Keratinocyte (primary cell): ENCODE measurements around the gene CEP95. TPM values are rescaled to one million over a fixed set of nuclear protein-coding genes. Genes with fewer than 3 reads are reported as not detected.

Source experiments
- DNase-seq: peaks from one replicate; pipeline ENCODE4 v3.0.0-alpha.2; 2011; ENCODE audit warnings: low read depth, missing footprints, low spot score
- FAIRE-seq: peaks from 2 replicates; lab custom pipeline; 2011; peaks lifted over from hg19 to GRCh38; lab: Jason Lieb, UNC
- H2AFZ ChIP-seq: 2 replicates; pipeline ENCODE4 v1.6.0; 2012; ENCODE audit warnings: low read length, control low read depth, inconsistent platforms; ENCODE audit not compliant: control insufficient read depth
- H3K27ac ChIP-seq: 2 replicates; pipeline ENCODE4 v1.5.1; 2011; ENCODE audit warnings: low read length; ENCODE audit not compliant: control insufficient read depth, insufficient read depth
- H3K27me3 ChIP-seq: 3 replicates; pipeline ENCODE4 v1.6.0; 2011; ENCODE audit warnings: low read length; ENCODE audit not compliant: control insufficient read depth, insufficient read depth; ENCODE audit errors: extremely low read depth
- H3K36me3 ChIP-seq, 2 experiments: 2 replicates in 1 of 2; 3 replicates in 1 of 2; pipeline ENCODE4 v1.5.1; 2011; ENCODE audit warnings: low read length in 2 of 2, mild to moderate bottlenecking in 1 of 2; ENCODE audit not compliant: control insufficient read depth in 2 of 2, insufficient read depth in 2 of 2; ENCODE audit errors: extremely low read depth in 1 of 2
- H3K4me1 ChIP-seq: 3 replicates; pipeline ENCODE4 v1.5.1; 2011; ENCODE audit warnings: low read length; ENCODE audit not compliant: control insufficient read depth, insufficient read depth; ENCODE audit errors: extremely low read depth
- H3K4me2 ChIP-seq: 3 replicates; pipeline ENCODE4 v1.6.0; 2011; ENCODE audit warnings: low read depth, low read length; ENCODE audit not compliant: control insufficient read depth, insufficient read depth; ENCODE audit errors: extremely low read depth
- H3K4me3 ChIP-seq, 3 experiments: fragments of 200-600 bp in 1 of 3; sonication (generic) in 1 of 3; 2 replicates in 2 of 3; 3 replicates in 1 of 3; pipeline ENCODE4 v1.5.1; 2011 to 2016; ENCODE audit warnings: low read length in 3 of 3, mild to moderate bottlenecking in 3 of 3, control low read depth in 2 of 3, inconsistent platforms in 1 of 3, low read depth in 1 of 3, mixed read lengths in 1 of 3, mixed run types in 1 of 3, moderate library complexity in 1 of 3; ENCODE audit not compliant: control insufficient read depth in 2 of 3, insufficient read depth in 2 of 3; ENCODE audit errors: extremely low read depth in 1 of 3
- H3K79me2 ChIP-seq: 2 replicates; pipeline ENCODE4 v1.6.0; 2012; ENCODE audit warnings: low read length; ENCODE audit not compliant: control insufficient read depth, insufficient read depth
- H3K9ac ChIP-seq: 3 replicates; pipeline ENCODE4 v1.6.0; 2011; ENCODE audit warnings: low read length; ENCODE audit not compliant: control insufficient read depth, insufficient read depth; ENCODE audit errors: extremely low read depth
- H3K9me1 ChIP-seq: 3 replicates; pipeline ENCODE4 v1.6.0; 2011; ENCODE audit warnings: low read length; ENCODE audit not compliant: control insufficient read depth, insufficient read depth; ENCODE audit errors: extremely low read depth
- H3K9me3 ChIP-seq: 2 replicates; pipeline ENCODE4 v1.5.1; 2012; ENCODE audit warnings: low read depth, low read length; ENCODE audit not compliant: control insufficient read depth
- H4K20me1 ChIP-seq: 3 replicates; pipeline ENCODE4 v1.6.0; 2011; ENCODE audit warnings: low read length; ENCODE audit not compliant: control insufficient read depth, insufficient read depth; ENCODE audit errors: extremely low read depth
- EZH2 ChIP-seq: IDR thresholded peaks from one replicate; pipeline ENCODE4 v1.6.1; 2012; ENCODE audit warnings: inconsistent platforms, mild to moderate bottlenecking, low read length, moderate library complexity
- dilution Hi-C: fragments of 300-500 bp; cut with MboI; formaldehyde crosslinking; loops from one replicate; pipeline ENCODE4 v1.7.0; 2020; ENCODE audit warnings: low sequenced_read_pairs; ENCODE audit not compliant: extremely low pct_ligation_motif_present
- polyA plus RNA-seq, 5 experiments: library from polyadenylated mRNA; depleted of rRNA in 3 of 5; stranded (reverse) in 3 of 5; stranded (forward) in 1 of 5; unstranded in 1 of 5; fragments of >200 nt; gene quantifications; 1 replicate in 1 of 5; 2 replicates in 3 of 5; 3 replicates in 1 of 5; pipeline versions ENCODE4 v1.2.1 to v1.2.3, GENCODE V29; 2011 to 2012; ENCODE audit warnings: missing spikeins in 2 of 5, low read depth in 1 of 5, low replicate concordance in 1 of 5
- TF ChIP-seq, protein P1 (sequence below), 3 experiments: IDR thresholded peaks in 1 of 3; conservative IDR thresholded peaks in 1 of 3; optimal IDR thresholded peaks in 1 of 3; 2 replicates in 2 of 3; 3 replicates in 1 of 3; pipeline versions ENCODE3 to v1.5.1; 2011; ENCODE audit warnings: low read length in 3 of 3, mild to moderate bottlenecking in 3 of 3, moderate library complexity in 2 of 3, control low read depth in 1 of 3, inconsistent platforms in 1 of 3; ENCODE audit not compliant: insufficient read depth in 2 of 3; ENCODE audit errors: extremely low read depth in 1 of 3

The CEP95 gene
- polyA plus RNA-seq, 1 donor (not counting 4 experiments of a cell fraction or from before 2014, with no cell fraction given), result 31.6 TPM

DNA sequence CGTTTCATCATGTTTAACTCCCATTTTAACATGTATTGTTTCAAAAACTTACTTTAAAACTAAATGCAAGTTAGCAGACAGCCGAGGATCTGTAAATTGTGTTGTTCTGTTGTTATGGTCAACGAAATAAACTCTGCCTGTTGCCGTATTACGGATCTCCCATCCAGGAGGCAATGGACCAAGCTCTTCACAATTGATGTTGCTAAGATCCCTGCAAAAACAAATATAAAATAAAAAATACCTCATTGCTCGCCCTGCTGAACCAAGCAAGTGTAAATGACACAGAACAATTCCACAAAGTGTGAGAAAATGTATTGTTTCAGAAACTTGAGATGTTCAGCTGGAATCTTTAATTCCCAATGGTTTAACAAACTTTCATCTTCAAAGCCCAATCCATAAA lies 65.0 kb downstream of the CEP95 start:
- H3K9me3 ChIP-seq, result no peaks in the 10 kb centered on the region
- no peak overlapping the region for H3K27ac ChIP-seq
- H3K9ac ChIP-seq, result no peak overlapping the region
- no peak overlapping the region for H3K4me3 ChIP-seq
- TF ChIP-seq, protein P1, sequence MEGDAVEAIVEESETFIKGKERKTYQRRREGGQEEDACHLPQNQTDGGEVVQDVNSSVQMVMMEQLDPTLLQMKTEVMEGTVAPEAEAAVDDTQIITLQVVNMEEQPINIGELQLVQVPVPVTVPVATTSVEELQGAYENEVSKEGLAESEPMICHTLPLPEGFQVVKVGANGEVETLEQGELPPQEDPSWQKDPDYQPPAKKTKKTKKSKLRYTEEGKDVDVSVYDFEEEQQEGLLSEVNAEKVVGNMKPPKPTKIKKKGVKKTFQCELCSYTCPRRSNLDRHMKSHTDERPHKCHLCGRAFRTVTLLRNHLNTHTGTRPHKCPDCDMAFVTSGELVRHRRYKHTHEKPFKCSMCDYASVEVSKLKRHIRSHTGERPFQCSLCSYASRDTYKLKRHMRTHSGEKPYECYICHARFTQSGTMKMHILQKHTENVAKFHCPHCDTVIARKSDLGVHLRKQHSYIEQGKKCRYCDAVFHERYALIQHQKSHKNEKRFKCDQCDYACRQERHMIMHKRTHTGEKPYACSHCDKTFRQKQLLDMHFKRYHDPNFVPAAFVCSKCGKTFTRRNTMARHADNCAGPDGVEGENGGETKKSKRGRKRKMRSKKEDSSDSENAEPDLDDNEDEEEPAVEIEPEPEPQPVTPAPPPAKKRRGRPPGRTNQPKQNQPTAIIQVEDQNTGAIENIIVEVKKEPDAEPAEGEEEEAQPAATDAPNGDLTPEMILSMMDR (optimal IDR thresholded peaks at IDR 0.05 in 1 of 3, IDR thresholded peaks at IDR 0.05 in 1 of 3, conservative IDR thresholded peaks at IDR 0.05 in 1 of 3; ENCODE audit: extremely low read depth in 1 of 3, insufficient read depth in 2 of 3, low read length in 3 of 3), result no peak
- TF ChIP-seq EZH2, result no peak
- H3K9me1 ChIP-seq, result no peaks in the 10 kb centered on the region
- peaks cover 40% of the 10 kb centered on the region for H3K79me2 ChIP-seq
- dilution Hi-C loops, result no loop called here
- peaks cover 25 to 37% of the 10 kb centered on the region in 2 experiments for H3K36me3 ChIP-seq
- no peaks in the 10 kb centered on the region for H3K27me3 ChIP-seq
- FAIRE-seq, result no peak
- DNase-seq, result no peak
- no peak overlapping the region for H3K4me2 ChIP-seq
- no peak overlapping the region for H2AFZ ChIP-seq
- peaks cover 9% of the 10 kb centered on the region for H4K20me1 ChIP-seq
- H3K4me1 ChIP-seq, result no peaks in the 10 kb centered on the region

- FAIRE-seq (no peak), DNase-seq (no peak)
- no peak overlapping the region for H3K9ac ChIP-seq
- no peak overlapping the region for H3K4me3 ChIP-seq
- no peak overlapping the region for H3K4me2 ChIP-seq
- H3K27ac ChIP-seq, result no peak overlapping the region
- dilution Hi-C loops, result no loop called here
- no peak for TF ChIP-seq EZH2
- H3K4me1 ChIP-seq, result no peaks in the 10 kb centered on the region
- H3K79me2 ChIP-seq, result peaks cover 37% of the 10 kb centered on the region
- no peak overlapping the region for H2AFZ ChIP-seq
- H3K36me3 ChIP-seq, result peaks cover 31 to 36% of the 10 kb centered on the region in 2 experiments
- H3K27me3 ChIP-seq, result no peaks in the 10 kb centered on the region
- H4K20me1 ChIP-seq, result peaks cover 9% of the 10 kb centered on the region
- H3K9me1 ChIP-seq, result no peaks in the 10 kb centered on the region
- H3K9me3 ChIP-seq, result no peaks in the 10 kb centered on the region
Observed at GRCh38 chr17:64572682-64573154, 65.9 kb downstream of the CEP95 start.

DNA sequence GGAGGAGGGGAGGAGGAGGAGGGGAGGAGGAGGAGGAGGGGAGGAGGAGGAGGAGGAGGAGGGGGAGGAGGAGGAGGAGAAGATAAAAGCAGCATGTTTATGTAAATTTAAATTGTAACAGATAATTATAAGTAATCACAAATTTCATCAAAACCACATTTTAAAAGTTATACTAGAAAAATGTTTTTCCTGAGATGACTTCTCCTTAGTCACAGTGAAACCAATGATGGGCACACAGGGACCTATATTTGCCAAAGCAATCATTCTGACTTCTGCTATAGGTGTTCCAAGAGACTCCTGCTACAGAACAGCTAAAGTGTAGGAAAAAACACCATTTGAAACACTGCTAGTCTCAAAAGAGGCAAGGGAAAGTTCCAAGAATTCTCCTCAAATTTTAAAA lies 66.4 kb downstream of the CEP95 start:
- H3K4me2 ChIP-seq, result no peak overlapping the region
- TF ChIP-seq, protein P1 (optimal IDR thresholded peaks at IDR 0.05 in 1 of 3, IDR thresholded peaks at IDR 0.05 in 1 of 3, conservative IDR thresholded peaks at IDR 0.05 in 1 of 3; ENCODE audit: extremely low read depth in 1 of 3, insufficient read depth in 2 of 3, low read length in 3 of 3), result no peak
- no peak for TF ChIP-seq EZH2
- H3K27me3 ChIP-seq, result no peaks in the 10 kb centered on the region
- H3K27ac ChIP-seq, result no peak overlapping the region
- H3K79me2 ChIP-seq, result peaks cover 38% of the 10 kb centered on the region
- no peaks in the 10 kb centered on the region for H3K4me1 ChIP-seq
- no peak overlapping the region for H3K4me3 ChIP-seq
- no peaks in the 10 kb centered on the region for H3K9me1 ChIP-seq
- H3K9ac ChIP-seq, result no peak overlapping the region
- no peak overlapping the region for H2AFZ ChIP-seq
- DNase-seq, result no peak
- peaks cover 9% of the 10 kb centered on the region for H4K20me1 ChIP-seq
- H3K36me3 ChIP-seq, result peaks cover 32 to 36% of the 10 kb centered on the region in 2 experiments
- dilution Hi-C loops, result no loop called here
- FAIRE-seq, result no peak
- no peaks in the 10 kb centered on the region for H3K9me3 ChIP-seq
